Measurements from ENCODE around the gene REXO5.
"Not testable (repeated sequence)": the region's sequence is repeated elsewhere in the genome, so short reads cannot be mapped to it uniquely, and the experiment has no call there.

DNA sequence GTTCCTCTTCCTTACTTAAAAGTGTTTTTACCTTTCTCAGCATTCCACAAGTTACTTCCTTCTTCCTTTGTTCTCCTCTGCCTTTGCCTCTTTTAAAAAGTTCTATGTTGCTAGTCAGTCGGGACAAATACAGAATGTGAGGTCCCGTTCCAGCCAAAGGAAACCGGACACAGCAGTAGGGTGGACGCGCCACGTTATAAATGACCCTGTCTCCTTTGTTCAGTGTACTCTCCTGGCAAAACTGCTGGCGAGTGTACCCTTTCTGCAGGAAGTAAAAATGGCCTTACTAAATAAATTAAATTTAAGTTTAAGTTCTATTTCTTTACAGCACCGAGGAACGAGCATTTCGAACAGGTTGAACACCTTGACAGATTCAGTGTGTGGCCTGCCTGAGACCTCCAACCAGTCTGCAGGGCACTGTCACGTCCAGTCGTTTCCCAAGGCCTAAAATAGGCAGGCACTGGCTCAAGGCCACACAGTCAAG, 601 bp upstream of the REXO5 start:
- not testable (repeated sequence) for TF ChIP-seq FOXA3 (CRISPR knock-in tag; IDR thresholded peaks at IDR 0.05); ZNF225 (CRISPR knock-in tag; IDR thresholded peaks at IDR 0.05); CBX1 (IDR thresholded peaks at IDR 0.05; ENCODE audit: low read depth); BHLHE40 (IDR thresholded peaks at IDR 0.05; ENCODE audit: low read length); ZNF24 (IDR thresholded peaks at IDR 0.05); POLR2A (IDR thresholded peaks at IDR 0.05; ENCODE audit: insufficient read depth in 1 of 2, low read depth in 2 of 2, low read length in 2 of 2); SRF (IDR thresholded peaks at IDR 0.05; ENCODE audit: low read depth, low read length)
- TF ChIP-seq, protein P1, sequence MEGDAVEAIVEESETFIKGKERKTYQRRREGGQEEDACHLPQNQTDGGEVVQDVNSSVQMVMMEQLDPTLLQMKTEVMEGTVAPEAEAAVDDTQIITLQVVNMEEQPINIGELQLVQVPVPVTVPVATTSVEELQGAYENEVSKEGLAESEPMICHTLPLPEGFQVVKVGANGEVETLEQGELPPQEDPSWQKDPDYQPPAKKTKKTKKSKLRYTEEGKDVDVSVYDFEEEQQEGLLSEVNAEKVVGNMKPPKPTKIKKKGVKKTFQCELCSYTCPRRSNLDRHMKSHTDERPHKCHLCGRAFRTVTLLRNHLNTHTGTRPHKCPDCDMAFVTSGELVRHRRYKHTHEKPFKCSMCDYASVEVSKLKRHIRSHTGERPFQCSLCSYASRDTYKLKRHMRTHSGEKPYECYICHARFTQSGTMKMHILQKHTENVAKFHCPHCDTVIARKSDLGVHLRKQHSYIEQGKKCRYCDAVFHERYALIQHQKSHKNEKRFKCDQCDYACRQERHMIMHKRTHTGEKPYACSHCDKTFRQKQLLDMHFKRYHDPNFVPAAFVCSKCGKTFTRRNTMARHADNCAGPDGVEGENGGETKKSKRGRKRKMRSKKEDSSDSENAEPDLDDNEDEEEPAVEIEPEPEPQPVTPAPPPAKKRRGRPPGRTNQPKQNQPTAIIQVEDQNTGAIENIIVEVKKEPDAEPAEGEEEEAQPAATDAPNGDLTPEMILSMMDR (CRISPR knock-in tag; IDR thresholded peaks at IDR 0.05) = not testable (repeated sequence)

All from HepG2 (cell line).